GM23338 (cell line): Measurements from ENCODE around the gene OTUD1. TPM values are rescaled to one million over a fixed set of nuclear protein-coding genes. Genes with fewer than 3 reads are reported as not detected.

Experiments
- ATAC-seq: fragments of 200-7000 bp; cut with Tn5 transposase; 3 replicates; pipeline ENCODE4 v1.9.1; 2020
- DNase-seq: peaks from one replicate; pipeline ENCODE4 v3.0.0-alpha.2; 2015; ENCODE audit warnings: low spot score
- H2AFZ ChIP-seq: fragments of 200-600 bp; sonication (generic); 2 replicates; pipeline ENCODE4 v1.8.0; 2016; ENCODE audit warnings: antibody characterized with exemption, mild to moderate bottlenecking, moderate library complexity
- H3F3A ChIP-seq: fragments of 200-600 bp; sonication (generic); replicated peaks from 2 replicates; pipeline ENCODE4 v1.8.0; 2017; ENCODE audit warnings: antibody characterized with exemption, mixed run types, low read depth
- H3K27ac ChIP-seq: fragments of 200-600 bp; sonication (generic); 2 replicates; pipeline ENCODE4 v1.6.1; 2016; ENCODE audit warnings: low read depth
- H3K27me3 ChIP-seq: fragments of 200-600 bp; sonication (generic); 2 replicates; pipeline ENCODE4 v1.8.0; 2016; ENCODE audit warnings: mild to moderate bottlenecking, mixed run types, moderate library complexity; ENCODE audit not compliant: insufficient read depth
- H3K36me3 ChIP-seq: fragments of 200-600 bp; sonication (generic); 2 replicates; pipeline ENCODE4 v1.8.0; 2016; ENCODE audit warnings: mild to moderate bottlenecking; ENCODE audit not compliant: insufficient read depth
- H3K4me1 ChIP-seq: fragments of 200-600 bp; sonication (generic); 2 replicates; pipeline ENCODE4 v1.8.0; 2016; ENCODE audit warnings: mild to moderate bottlenecking, moderate library complexity; ENCODE audit not compliant: insufficient read depth
- H3K4me2 ChIP-seq: fragments of 200-600 bp; sonication (generic); 2 replicates; pipeline ENCODE4 v1.7.1; 2017; ENCODE audit warnings: mixed run types
- H3K4me3 ChIP-seq: fragments of 200-600 bp; sonication (generic); 2 replicates; pipeline ENCODE4 v1.6.1; 2016; ENCODE audit warnings: mixed run types
- H3K79me2 ChIP-seq: fragments of 200-600 bp; sonication (generic); replicated peaks from 2 replicates; pipeline ENCODE4 v1.8.0; 2017; ENCODE audit warnings: mild to moderate bottlenecking; ENCODE audit not compliant: insufficient read depth
- H3K9me2 ChIP-seq: fragments of 200-600 bp; sonication (generic); 2 replicates; pipeline ENCODE4 v1.8.0; 2017; ENCODE audit not compliant: insufficient read depth
- H4K20me1 ChIP-seq: fragments of 200-600 bp; sonication (generic); replicated peaks from 2 replicates; pipeline ENCODE4 v1.8.0; 2017; ENCODE audit warnings: mild to moderate bottlenecking; ENCODE audit not compliant: insufficient read depth
- H3K27ac Mint-ChIP-seq: 2 replicates; pipeline ENCODE4 v1.8.0; 2020; ENCODE audit warnings: inconsistent platforms, mild to moderate bottlenecking, moderate library complexity, mixed read lengths
- H3K27me3 Mint-ChIP-seq: 3 replicates; pipeline ENCODE4 v1.8.0; 2022; ENCODE audit warnings: low read depth, mild to moderate bottlenecking, moderate library complexity, mixed read lengths, inconsistent platforms; ENCODE audit not compliant: insufficient read depth, poor library complexity
- H3K36me3 Mint-ChIP-seq: 3 replicates; pipeline ENCODE4 v1.8.0; 2021; ENCODE audit warnings: low read depth, mild to moderate bottlenecking, inconsistent platforms, moderate library complexity, mixed read lengths
- H3K4me1 Mint-ChIP-seq: 3 replicates; pipeline ENCODE4 v1.8.0; 2020; ENCODE audit warnings: mild to moderate bottlenecking, inconsistent platforms, mixed read lengths
- H3K4me3 Mint-ChIP-seq: 3 replicates; pipeline ENCODE4 v1.8.0; 2021; ENCODE audit warnings: moderate library complexity, mild to moderate bottlenecking, inconsistent platforms, mixed read lengths
- H3K9me3 Mint-ChIP-seq: 3 replicates; pipeline ENCODE4 v1.8.0; 2020; ENCODE audit warnings: moderate library complexity, mild to moderate bottlenecking, inconsistent platforms, mixed read lengths
- CREB1 ChIP-seq: fragments of 250-450 bp; sonication (Bioruptor Pico); IDR thresholded peaks from 2 replicates; pipeline ENCODE4 v1.5.0; 2020; ENCODE audit warnings: low read depth, mild to moderate bottlenecking, moderate library complexity
- ETS1 ChIP-seq: IDR thresholded peaks from 2 replicates; pipeline ENCODE4 v1.6.1; 2016; ENCODE audit warnings: antibody characterized with exemption
- EZH2 ChIP-seq: fragments of 200-600 bp; sonication (generic); IDR thresholded peaks from one replicate; pipeline ENCODE4 v1.8.0; 2017; ENCODE audit warnings: antibody characterized with exemption, mild to moderate bottlenecking, low read depth; ENCODE audit not compliant: unreplicated experiment
- EZH2phosphoT487 ChIP-seq: fragments of 200-600 bp; sonication (generic); IDR thresholded peaks from one replicate; pipeline ENCODE4 v1.8.1; 2018; ENCODE audit warnings: antibody characterized with exemption; ENCODE audit not compliant: unreplicated experiment
- NANOG ChIP-seq: IDR thresholded peaks from 2 replicates; pipeline ENCODE4 v1.6.1; 2016; ENCODE audit warnings: antibody characterized with exemption, borderline replicate concordance
- POLR2AphosphoS5 ChIP-seq: IDR thresholded peaks from 2 replicates; pipeline ENCODE4 v1.6.1; 2016; ENCODE audit warnings: antibody characterized with exemption, low read depth
- REST ChIP-seq: IDR thresholded peaks from one replicate; pipeline ENCODE4 v1.6.1; 2018; ENCODE audit warnings: antibody characterized with exemption; ENCODE audit not compliant: unreplicated experiment
- STAT1 ChIP-seq: IDR thresholded peaks from one replicate; pipeline ENCODE4 v1.6.1; 2016; ENCODE audit warnings: antibody characterized with exemption; ENCODE audit not compliant: unreplicated experiment
- ZNF114 ChIP-seq: fragments of 250-450 bp; sonication (Bioruptor Pico); IDR thresholded peaks from 2 replicates; pipeline ENCODE4 v1.5.0; 2020; ENCODE audit warnings: mild to moderate bottlenecking, moderate library complexity
- polyA plus RNA-seq: library from polyadenylated mRNA; unstranded; fragments of >200 nt; fragmentation: Nextera tagmentation; extraction: Ambion mirVana; gene quantifications from 2 replicates; pipeline ENCODE4 v1.2.1, GENCODE V29; 2016
- total RNA-seq: library from RNA; depleted of rRNA; stranded (reverse); fragments of >200 nt; shearing (Covaris generic); gene quantifications from 2 replicates; pipeline ENCODE4 v1.2.3, GENCODE V29; 2014
- TF ChIP-seq, protein P1 (sequence below): fragments of 250-450 bp; sonication (Bioruptor Pico); IDR thresholded peaks from 2 replicates; pipeline ENCODE4 v1.5.0; 2020; ENCODE audit warnings: mild to moderate bottlenecking, moderate library complexity
- TF ChIP-seq, protein P2 (sequence below), 2 experiments: fragments of 200-600 bp in 1 of 2; sonication (generic) in 1 of 2; conservative IDR thresholded peaks; 2 replicates each; pipeline versions ENCODE4 v1.5.1 to v1.6.1; 2016 to 2017; ENCODE audit warnings: antibody characterized with exemption in 2 of 2, low read depth in 2 of 2, mild to moderate bottlenecking in 2 of 2, moderate library complexity in 1 of 2

Gene OTUD1
- total and polyA plus RNA-seq, 2 experiments from 2014 or later, result 2.5 to 8.3 TPM

- TF ChIP-seq ZNF114 (CRISPR knock-in tag) (no peak), CREB1 (no peak), REST (no peak), NANOG (no peak), EZH2phosphoT487 (no peak), POLR2AphosphoS5 (no peak), EZH2 (no peak), ETS1 (no peak), STAT1 (no peak)
- TF ChIP-seq, protein P1, sequence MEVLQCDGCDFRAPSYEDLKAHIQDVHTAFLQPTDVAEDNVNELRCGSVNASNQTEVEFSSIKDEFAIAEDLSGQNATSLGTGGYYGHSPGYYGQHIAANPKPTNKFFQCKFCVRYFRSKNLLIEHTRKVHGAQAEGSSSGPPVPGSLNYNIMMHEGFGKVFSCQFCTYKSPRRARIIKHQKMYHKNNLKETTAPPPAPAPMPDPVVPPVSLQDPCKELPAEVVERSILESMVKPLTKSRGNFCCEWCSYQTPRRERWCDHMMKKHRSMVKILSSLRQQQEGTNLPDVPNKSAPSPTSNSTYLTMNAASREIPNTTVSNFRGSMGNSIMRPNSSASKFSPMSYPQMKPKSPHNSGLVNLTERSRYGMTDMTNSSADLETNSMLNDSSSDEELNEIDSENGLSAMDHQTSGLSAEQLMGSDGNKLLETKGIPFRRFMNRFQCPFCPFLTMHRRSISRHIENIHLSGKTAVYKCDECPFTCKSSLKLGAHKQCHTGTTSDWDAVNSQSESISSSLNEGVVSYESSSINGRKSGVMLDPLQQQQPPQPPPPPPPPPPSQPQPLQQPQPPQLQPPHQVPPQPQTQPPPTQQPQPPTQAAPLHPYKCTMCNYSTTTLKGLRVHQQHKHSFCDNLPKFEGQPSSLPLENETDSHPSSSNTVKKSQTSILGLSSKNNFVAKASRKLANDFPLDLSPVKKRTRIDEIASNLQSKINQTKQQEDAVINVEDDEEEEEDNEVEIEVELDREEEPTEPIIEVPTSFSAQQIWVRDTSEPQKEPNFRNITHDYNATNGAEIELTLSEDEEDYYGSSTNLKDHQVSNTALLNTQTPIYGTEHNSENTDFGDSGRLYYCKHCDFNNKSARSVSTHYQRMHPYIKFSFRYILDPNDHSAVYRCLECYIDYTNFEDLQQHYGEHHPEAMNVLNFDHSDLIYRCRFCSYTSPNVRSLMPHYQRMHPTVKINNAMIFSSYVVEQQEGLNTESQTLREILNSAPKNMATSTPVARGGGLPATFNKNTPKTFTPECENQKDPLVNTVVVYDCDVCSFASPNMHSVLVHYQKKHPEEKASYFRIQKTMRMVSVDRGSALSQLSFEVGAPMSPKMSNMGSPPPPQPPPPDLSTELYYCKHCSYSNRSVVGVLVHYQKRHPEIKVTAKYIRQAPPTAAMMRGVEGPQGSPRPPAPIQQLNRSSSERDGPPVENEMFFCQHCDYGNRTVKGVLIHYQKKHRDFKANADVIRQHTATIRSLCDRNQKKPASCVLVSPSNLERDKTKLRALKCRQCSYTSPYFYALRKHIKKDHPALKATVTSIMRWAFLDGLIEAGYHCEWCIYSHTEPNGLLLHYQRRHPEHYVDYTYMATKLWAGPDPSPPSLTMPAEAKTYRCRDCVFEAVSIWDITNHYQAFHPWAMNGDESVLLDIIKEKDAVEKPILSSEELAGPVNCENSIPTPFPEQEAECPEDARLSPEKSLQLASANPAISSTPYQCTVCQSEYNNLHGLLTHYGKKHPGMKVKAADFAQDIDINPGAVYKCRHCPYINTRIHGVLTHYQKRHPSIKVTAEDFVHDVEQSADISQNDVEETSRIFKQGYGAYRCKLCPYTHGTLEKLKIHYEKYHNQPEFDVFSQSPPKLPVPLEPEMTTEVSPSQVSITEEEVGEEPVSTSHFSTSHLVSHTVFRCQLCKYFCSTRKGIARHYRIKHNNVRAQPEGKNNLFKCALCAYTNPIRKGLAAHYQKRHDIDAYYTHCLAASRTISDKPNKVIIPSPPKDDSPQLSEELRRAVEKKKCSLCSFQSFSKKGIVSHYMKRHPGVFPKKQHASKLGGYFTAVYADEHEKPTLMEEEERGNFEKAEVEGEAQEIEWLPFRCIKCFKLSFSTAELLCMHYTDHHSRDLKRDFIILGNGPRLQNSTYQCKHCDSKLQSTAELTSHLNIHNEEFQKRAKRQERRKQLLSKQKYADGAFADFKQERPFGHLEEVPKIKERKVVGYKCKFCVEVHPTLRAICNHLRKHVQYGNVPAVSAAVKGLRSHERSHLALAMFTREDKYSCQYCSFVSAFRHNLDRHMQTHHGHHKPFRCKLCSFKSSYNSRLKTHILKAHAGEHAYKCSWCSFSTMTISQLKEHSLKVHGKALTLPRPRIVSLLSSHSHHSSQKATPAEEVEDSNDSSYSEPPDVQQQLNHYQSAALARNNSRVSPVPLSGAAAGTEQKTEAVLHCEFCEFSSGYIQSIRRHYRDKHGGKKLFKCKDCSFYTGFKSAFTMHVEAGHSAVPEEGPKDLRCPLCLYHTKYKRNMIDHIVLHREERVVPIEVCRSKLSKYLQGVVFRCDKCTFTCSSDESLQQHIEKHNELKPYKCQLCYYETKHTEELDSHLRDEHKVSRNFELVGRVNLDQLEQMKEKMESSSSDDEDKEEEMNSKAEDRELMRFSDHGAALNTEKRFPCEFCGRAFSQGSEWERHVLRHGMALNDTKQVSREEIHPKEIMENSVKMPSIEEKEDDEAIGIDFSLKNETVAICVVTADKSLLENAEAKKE (CRISPR knock-in tag), result no peak
- TF ChIP-seq, protein P2, sequence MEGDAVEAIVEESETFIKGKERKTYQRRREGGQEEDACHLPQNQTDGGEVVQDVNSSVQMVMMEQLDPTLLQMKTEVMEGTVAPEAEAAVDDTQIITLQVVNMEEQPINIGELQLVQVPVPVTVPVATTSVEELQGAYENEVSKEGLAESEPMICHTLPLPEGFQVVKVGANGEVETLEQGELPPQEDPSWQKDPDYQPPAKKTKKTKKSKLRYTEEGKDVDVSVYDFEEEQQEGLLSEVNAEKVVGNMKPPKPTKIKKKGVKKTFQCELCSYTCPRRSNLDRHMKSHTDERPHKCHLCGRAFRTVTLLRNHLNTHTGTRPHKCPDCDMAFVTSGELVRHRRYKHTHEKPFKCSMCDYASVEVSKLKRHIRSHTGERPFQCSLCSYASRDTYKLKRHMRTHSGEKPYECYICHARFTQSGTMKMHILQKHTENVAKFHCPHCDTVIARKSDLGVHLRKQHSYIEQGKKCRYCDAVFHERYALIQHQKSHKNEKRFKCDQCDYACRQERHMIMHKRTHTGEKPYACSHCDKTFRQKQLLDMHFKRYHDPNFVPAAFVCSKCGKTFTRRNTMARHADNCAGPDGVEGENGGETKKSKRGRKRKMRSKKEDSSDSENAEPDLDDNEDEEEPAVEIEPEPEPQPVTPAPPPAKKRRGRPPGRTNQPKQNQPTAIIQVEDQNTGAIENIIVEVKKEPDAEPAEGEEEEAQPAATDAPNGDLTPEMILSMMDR (conservative IDR thresholded peaks at IDR 0.05; ENCODE audit: low read depth in 2 of 2), result no peak
- Histone ChIP-seq H2AFZ (0 out of 2 replicates have a peak overlapping the region, but pooled peaks have one; percentile 5), H4K20me1 (no peaks in the 10 kb centered on the region), H3K9me2 (no peaks in the 10 kb centered on the region), H3K27ac (no peak overlapping the region), H3F3A (no peaks in the 10 kb centered on the region), H3K79me2 (no peaks in the 10 kb centered on the region), H3K4me1 (peaks cover 22% of the 10 kb centered on the region), H3K4me3 (no peak overlapping the region), H3K27me3 (no peaks in the 10 kb centered on the region), H3K4me2 (no peak overlapping the region), H3K36me3 (no peaks in the 10 kb centered on the region)
- no peak overlapping the region for H3K4me3 Mint-ChIP-seq
- H3K36me3 Mint-ChIP-seq, result no peaks in the 10 kb centered on the region; the same call in 2 of the 3 replicates
- peaks cover 24% of the 10 kb centered on the region for H3K4me1 Mint-ChIP-seq
- H3K9me3 Mint-ChIP-seq, result no peaks in the 10 kb centered on the region
- DNase-seq (no peak), ATAC-seq (no peak)
- peaks cover 8% of the 10 kb centered on the region for H3K27me3 Mint-ChIP-seq
- H3K27ac Mint-ChIP-seq, result no peak overlapping the region
Measured at GRCh38 chr10:23421397-23421796, 17.5 kb upstream of the OTUD1 start.
